ENCODE results near the gene GPN1.

DNA sequence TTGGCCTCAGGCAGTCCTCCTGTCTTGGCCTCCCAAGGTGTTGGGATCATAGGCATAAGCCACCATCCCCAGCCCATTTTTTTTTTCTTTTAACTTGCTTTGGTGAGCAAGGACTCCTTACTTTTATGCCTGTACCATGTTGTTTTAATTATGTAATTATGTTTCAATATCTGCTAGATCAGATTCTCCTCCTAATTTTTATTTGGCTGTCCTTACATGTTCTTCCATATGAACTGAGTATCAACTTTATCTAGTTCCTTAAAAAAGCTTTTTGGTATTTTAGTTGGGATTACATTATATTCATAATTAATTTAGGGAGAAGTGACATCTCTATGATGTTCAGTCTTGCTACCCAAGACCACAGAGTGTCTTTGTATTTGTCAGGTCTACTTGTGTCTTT lies 16.3 kb downstream of the GPN1 start:
- TF ChIP-seq, protein P1, sequence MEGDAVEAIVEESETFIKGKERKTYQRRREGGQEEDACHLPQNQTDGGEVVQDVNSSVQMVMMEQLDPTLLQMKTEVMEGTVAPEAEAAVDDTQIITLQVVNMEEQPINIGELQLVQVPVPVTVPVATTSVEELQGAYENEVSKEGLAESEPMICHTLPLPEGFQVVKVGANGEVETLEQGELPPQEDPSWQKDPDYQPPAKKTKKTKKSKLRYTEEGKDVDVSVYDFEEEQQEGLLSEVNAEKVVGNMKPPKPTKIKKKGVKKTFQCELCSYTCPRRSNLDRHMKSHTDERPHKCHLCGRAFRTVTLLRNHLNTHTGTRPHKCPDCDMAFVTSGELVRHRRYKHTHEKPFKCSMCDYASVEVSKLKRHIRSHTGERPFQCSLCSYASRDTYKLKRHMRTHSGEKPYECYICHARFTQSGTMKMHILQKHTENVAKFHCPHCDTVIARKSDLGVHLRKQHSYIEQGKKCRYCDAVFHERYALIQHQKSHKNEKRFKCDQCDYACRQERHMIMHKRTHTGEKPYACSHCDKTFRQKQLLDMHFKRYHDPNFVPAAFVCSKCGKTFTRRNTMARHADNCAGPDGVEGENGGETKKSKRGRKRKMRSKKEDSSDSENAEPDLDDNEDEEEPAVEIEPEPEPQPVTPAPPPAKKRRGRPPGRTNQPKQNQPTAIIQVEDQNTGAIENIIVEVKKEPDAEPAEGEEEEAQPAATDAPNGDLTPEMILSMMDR (IDR thresholded peaks at IDR 0.05), result no peak
- no peak for TF ChIP-seq FOSL2 (IDR thresholded peaks at IDR 0.05)
- TF ChIP-seq FOSL2 (CRISPR knock-in tag; IDR thresholded peaks at IDR 0.05), result no peak

Data from A549 (cell line).